ENCODE measurements around the gene DMRTA2. TPM values are rescaled to one million over a fixed set of nuclear protein-coding genes. Genes with fewer than 3 reads are reported as not detected.

Gene DMRTA2
- polyA plus RNA-seq, 6 donors from 2014 or later, result not detected

DNA sequence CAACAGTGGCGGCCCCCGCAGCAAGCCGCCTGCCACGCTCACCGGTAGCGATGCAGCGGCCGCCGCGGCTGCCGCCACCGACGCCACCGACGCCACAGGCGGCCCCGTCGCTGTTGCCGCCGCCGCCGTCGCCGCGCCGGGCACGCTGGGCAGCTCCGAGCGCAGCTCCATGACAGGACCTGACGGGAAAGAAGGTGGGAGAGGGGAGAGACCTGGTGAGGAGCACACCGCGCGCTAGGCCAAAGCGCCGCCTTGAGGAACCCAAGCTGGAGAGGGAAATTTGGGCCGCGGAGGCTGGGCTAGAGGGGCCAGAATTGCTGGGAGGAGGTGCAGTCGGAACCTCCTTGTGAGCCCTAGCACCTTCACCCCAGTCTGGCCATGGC lies 1.9 kb downstream of the DMRTA2 start:
- peaks cover 0 to 44% (median 11%) of the 10 kb centered on the region in 7 donors for H3K9me3 Mint-ChIP-seq

DNA sequence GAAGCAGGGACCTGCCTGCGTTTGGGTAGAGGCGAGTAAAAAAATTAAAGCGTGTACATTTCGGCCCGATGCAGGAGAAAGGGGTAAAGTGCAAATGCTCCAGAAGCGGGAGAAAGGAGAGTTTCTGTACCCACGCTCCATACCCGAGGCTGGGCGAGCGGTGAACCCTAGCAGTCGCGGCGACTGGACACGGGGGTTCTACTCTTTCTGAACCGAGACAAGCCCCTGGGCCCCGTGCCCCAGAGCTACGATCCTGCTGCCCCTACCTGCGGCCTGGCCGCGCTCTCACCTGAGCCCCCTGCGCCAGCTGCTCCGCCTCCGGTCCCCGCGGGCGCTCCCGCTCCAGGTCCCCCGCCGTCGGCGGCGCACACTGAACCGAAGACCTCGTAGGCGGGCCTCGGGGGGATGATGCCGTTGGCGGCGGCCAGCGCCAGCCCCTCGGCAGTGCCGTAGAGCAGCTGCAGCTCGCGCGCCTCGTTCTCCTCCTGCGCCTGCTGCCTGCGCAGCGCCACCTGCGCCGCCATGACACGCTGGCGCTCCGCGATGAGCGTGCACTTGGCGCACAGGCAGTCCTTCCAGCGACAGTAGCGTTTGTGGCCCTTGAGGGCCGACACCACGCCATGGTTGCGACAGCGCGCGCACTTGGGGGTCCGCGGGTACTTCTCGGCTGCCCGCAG lies 2.4 kb downstream of the DMRTA2 start:
- H3K4me1 Mint-ChIP-seq, result peaks cover 43 to 74% (median 67%) of the 10 kb centered on the region in 3 donors
- no peak for DNase-seq

More for the DNA sequence above, 1.9 kb downstream of the DMRTA2 start:
- Mint-ChIP-seq H3K4me3 (peak overlapping the region; percentile 50 to 83 (median 68)), H3K4me1 (peaks cover 43 to 72% (median 72%) of the 10 kb centered on the region in 3 donors), H3K36me3 (peaks cover 23 to 43% of the 10 kb centered on the region in 2 donors), H3K27me3 (peaks cover 67 to 88% (median 80%) of the 10 kb centered on the region in 3 donors), H3K27ac (peak overlapping the region in 5 of 6 donors; percentile 2 to 92 (median 88))
- no peak for DNase-seq
- no peak for ATAC-seq (ENCODE audit: low read depth in 2 of 2)

DNA sequence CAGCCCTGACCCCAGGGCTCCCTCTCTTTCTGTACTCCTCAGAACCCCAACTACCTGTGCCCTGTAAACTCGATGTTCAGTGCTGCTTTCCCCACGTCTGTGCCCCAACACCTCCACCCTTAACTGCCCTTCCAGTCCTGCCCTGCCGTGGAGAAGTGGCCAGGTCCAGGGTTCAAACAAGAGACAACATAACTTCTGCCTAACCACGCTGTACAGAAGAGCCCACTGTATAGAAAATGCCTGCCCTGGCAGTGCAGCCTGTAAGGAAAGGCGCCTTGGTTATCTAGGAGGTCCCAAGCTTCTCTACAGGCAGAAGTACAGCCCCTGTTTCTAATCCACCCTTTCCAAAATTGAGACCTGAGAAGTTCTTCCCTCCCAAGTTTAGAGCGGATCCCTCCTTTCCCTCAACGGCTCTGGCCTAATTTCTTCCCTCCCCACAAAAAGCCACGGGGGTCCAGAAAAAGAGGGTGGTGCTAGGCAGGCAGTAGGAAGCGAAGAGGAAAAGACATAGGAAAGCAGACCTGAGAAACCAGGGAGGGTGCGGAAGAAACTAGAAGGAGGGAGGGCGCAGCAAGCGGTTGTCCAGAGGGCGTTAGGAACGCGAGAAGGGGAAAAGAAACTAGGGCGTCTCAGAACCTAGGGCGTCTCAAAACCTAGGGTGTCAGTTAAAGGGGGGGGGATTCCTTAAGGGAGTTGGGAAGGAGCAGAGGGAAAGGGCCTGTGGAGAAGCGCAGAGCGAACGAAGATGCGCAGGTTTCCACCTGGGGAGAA lies 3.2 kb downstream of the DMRTA2 start:
- no peak for DNase-seq
- no peak for ATAC-seq (ENCODE audit: low read depth in 2 of 2)

More for the DNA sequence above, 2.4 kb downstream of the DMRTA2 start:
- Mint-ChIP-seq H3K27me3 (peaks cover 67 to 88% (median 78%) of the 10 kb centered on the region in 3 donors), H3K4me3 (peak overlapping the region; percentile 23 to 84 (median 72)), H3K9me3 (peaks cover 0 to 41% (median 11%) of the 10 kb centered on the region in 7 donors), H3K27ac (peak overlapping the region in 4 of 6 donors; percentile 60 to 96 (median 88)), H3K36me3 (peaks cover 23 to 43% of the 10 kb centered on the region in 2 donors)
- no peak for ATAC-seq (ENCODE audit: low read depth in 2 of 2)

DNA sequence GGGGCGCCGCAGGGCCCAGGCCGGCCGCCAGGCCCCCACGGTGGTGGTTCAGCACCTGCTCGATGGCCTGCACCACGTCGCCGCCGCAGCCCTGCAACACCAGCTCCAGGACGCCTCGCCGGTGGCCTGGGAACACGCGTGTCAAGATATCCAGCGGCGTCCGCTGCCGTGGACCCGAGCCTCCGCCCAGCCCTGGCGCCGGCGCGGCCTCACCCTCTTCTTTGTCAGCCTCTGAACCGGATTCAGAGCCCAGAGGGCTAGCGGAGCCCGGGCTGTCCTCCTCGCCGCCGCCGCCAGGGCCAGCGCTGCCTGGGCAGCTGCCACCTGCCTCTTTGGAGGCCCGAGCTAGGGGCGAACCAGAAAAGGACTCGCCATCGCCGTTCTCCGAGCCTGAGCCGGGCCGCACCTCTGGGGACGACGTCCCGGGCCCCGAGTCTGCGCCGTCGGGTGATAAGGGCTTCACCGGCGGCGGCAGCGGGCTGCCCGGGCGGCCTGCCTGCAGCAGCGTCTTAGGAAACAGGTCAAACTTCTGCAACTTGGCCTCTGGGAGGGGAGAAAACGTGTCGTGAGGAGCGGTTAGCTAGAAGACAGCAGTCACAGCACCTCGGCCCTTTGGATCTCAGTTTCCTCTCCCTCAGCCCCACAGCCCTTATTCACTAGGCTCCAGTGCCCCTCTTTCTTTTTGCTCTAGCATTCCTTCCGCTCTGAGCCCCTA lies 3.9 kb downstream of the DMRTA2 start:
- H3K9me3 Mint-ChIP-seq, result peaks cover 4 to 39% (median 9%) of the 10 kb centered on the region in 7 donors
- no peak for ATAC-seq (ENCODE audit: low read depth in 2 of 2)
- H3K36me3 Mint-ChIP-seq, result peaks cover 18 to 40% of the 10 kb centered on the region in 2 donors
- H3K4me1 Mint-ChIP-seq, result peaks cover 37 to 64% (median 54%) of the 10 kb centered on the region in 3 donors
- DNase-seq, result no peak
- H3K27me3 Mint-ChIP-seq, result peaks cover 64 to 88% (median 76%) of the 10 kb centered on the region in 3 donors
- H3K27ac Mint-ChIP-seq, result peak overlapping the region in 3 of 6 donors; percentile 60 to 95 (median 82)
- peak overlapping the region in 7 of 8 donors; percentile 45 to 87 (median 73) for H3K4me3 Mint-ChIP-seq

More for the DNA sequence above, 3.2 kb downstream of the DMRTA2 start:
- H3K27ac Mint-ChIP-seq, result peak overlapping the region in 4 of 6 donors; percentile 60 to 96 (median 88)
- H3K9me3 Mint-ChIP-seq, result peaks cover 0 to 41% (median 11%) of the 10 kb centered on the region in 7 donors
- H3K27me3 Mint-ChIP-seq, result peaks cover 63 to 88% (median 76%) of the 10 kb centered on the region in 3 donors
- peaks cover 43 to 71% (median 61%) of the 10 kb centered on the region in 3 donors for H3K4me1 Mint-ChIP-seq
- peaks cover 23 to 43% of the 10 kb centered on the region in 2 donors for H3K36me3 Mint-ChIP-seq
- peak overlapping the region; percentile 45 to 87 (median 74) for H3K4me3 Mint-ChIP-seq

DNA sequence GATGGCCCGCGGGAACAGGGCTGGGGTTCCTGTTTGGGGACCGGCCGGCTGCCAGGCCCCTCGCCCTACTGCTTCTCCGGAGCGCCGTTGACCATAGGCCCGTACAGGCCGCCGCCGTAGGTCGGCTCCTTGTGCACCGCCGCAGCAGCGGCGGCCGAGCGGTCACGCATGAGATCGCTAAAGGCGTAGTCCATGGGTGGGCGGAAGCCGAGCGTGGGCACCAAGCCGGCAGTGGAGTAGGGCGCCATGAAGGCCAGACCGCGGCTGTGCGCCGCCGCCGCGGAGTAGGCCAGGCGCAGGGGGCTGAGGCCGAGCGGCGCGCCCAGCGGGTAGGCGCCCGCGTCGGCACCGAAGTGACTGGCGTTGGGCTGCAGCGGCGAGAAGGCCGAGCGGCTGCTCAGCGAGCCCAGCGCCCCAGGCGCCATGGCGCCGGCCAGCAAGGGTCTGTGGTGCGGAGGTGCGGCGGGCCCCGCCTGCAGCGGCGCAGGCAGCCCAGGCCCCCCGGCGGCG lies 4.6 kb downstream of the DMRTA2 start:
- DNase-seq, result no peak
- peak overlapping the region; percentile 23 to 79 (median 58) for H3K4me3 Mint-ChIP-seq
- no peak overlapping the region for H3K27ac Mint-ChIP-seq

DNA sequence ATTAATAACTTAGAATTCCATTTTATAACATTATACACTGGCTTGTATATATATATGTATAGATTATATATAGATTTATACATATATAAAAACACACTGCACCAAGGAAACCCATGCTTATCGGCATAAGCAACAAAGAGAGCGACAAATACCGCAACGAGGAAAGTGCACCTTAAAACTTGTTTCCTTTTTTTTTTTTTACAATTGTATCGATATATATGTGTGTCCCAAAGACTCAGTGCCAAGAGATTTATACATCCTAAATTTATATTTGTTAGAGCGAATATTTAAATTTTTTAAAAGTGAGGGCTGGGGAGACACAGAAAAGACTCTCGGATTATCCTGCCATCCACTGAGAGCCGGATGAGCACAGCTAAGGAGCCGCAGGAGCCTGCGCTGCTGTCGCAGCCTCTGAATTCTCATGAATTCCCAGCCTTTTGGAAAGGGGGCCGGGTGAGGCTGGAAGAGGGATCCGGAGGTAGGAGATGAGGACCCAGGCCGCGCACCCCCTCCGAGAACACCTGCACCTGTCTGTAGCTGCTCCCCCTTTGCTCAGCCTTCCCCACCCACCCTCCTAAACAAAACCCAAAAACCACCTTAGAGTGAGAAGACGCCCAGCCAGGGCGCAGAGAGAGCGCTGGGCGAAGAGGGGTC lies 5.2 kb downstream of the DMRTA2 start:
- H3K4me3 Mint-ChIP-seq, result peak overlapping the region; percentile 23 to 79 (median 58)
- DNase-seq, result no peak
- peaks cover 27 to 52% (median 44%) of the 10 kb centered on the region in 3 donors for H3K4me1 Mint-ChIP-seq
- H3K27ac Mint-ChIP-seq, result peak overlapping the region in 2 of 6 donors; percentile 43 to 93
- peaks cover 6 to 38% (median 12%) of the 10 kb centered on the region in 7 donors for H3K9me3 Mint-ChIP-seq
- peaks cover 62 to 88% (median 76%) of the 10 kb centered on the region in 3 donors for H3K27me3 Mint-ChIP-seq
- H3K36me3 Mint-ChIP-seq, result peaks cover 15 to 41% of the 10 kb centered on the region in 2 donors
- ATAC-seq (ENCODE audit: low read depth in 2 of 2), result no peak

More for the DNA sequence above, 4.6 kb downstream of the DMRTA2 start:
- peaks cover 15 to 42% of the 10 kb centered on the region in 2 donors for H3K36me3 Mint-ChIP-seq
- H3K27me3 Mint-ChIP-seq, result peaks cover 62 to 88% (median 76%) of the 10 kb centered on the region in 3 donors
- peaks cover 30 to 58% (median 48%) of the 10 kb centered on the region in 3 donors for H3K4me1 Mint-ChIP-seq
- no peak for ATAC-seq (ENCODE audit: low read depth in 2 of 2)
- peaks cover 6 to 36% (median 9%) of the 10 kb centered on the region in 7 donors for H3K9me3 Mint-ChIP-seq

DNA sequence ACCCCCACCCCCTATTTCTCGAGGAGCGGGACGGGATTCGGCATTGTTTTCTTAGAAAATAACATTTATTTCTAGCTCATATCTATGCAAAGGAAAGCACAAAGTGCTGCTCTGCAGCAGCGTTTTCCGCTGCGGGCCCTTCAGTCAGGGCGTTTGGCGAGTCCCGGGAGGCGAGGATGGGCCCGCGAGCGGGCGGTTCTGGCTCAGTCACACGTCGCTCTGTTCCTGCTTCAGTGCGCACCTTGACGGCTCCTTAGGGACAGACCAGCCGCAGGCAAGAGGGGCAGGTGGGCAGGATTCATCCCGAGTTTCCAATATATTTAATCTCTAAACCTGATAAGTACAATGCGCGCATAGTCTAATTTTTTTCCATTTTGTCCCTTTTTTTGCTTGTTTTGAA lies 5.7 kb downstream of the DMRTA2 start:
- peaks cover 6 to 42% (median 15%) of the 10 kb centered on the region in 7 donors for H3K9me3 Mint-ChIP-seq
- ATAC-seq (ENCODE audit: low read depth in 2 of 2) (no peak), DNase-seq (no peak)
- peaks cover 63 to 88% (median 75%) of the 10 kb centered on the region in 3 donors for H3K27me3 Mint-ChIP-seq
- H3K27ac Mint-ChIP-seq, result peak overlapping the region in 3 of 6 donors; percentile 60 to 88 (median 74)
- peak overlapping the region in 5 of 8 donors; percentile 25 to 59 (median 42) for H3K4me3 Mint-ChIP-seq
- H3K36me3 Mint-ChIP-seq, result peaks cover 18 to 35% of the 10 kb centered on the region in 2 donors
- peaks cover 22 to 46% (median 38%) of the 10 kb centered on the region in 3 donors for H3K4me1 Mint-ChIP-seq

DNA sequence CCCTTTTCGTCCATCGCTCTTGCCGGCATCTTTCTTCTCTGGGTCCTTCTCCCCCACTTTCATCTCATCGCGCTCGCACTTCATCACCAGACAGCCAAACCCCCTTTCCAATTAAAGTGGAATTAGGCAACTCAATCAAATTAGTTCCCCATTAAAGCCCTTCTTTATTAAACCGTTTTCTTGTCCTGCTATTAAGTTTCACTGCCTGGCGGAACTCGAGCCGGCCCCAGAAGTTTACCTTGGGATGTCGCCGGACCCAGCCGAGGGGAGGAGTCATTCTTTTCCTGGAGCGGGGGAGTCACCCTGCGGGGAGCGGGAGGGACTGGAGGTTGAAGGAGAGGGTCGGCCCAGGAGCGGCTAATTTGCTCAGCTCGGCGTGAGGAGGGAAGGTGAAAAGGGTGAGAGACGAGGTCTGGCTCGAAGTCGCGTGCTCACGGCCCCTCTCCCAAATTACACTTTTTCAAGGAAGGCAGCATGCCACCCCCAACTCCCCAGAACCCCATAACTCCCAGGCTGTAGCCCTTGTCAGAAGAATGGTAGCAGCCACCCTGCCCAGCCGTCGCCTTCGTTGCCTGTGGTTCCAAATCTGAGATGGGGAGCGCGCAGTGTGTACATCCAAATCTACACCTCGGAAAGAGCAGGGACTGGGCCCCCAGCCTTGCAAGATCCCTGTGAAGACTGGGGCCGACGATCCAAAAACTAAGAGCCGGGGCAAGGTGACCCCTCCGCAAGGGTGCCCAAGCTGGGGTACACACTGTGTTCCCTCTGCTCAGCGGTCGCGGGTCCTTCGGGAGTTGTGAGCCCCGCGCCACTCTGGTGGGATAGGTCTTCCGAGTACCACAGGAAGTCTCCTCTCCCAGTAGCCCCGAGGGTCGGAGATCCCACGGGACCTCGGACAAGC lies 6.4 kb downstream of the DMRTA2 start:
- Mint-ChIP-seq H3K27ac (peak overlapping the region in 2 of 6 donors; percentile 61 to 87), H3K27me3 (peaks cover 59 to 84% (median 68%) of the 10 kb centered on the region in 3 donors), H3K4me3 (peak overlapping the region in 5 of 8 donors; percentile 15 to 72 (median 57)), H3K9me3 (peaks cover 6 to 39% (median 13%) of the 10 kb centered on the region in 7 donors), H3K4me1 (peaks cover 16 to 39% (median 31%) of the 10 kb centered on the region in 3 donors), H3K36me3 (peaks cover 15 to 28% of the 10 kb centered on the region in 2 donors)
- ATAC-seq (ENCODE audit: low read depth in 2 of 2), result no peak
- no peak for DNase-seq

DNA sequence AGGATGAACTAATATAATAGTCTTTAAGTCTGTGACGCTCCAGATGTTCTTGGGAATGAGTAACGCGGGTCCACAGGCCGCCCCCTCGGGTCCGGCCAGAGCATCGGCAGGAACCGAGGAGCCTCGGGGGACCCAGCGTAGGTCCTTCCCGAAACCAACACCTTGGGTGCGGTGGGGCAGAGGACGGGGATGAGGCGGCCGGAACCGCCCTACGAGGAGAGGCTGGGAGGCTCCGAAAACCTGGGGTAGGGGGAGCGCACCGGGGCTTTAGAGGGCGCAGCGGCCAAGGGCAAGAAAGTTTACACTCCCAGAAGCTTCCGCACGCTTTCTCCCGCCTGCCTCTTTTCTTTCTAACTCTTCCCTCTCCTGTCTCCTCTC lies 7.1 kb downstream of the DMRTA2 start:
- no peak overlapping the region for H3K27ac Mint-ChIP-seq
- peaks cover 58 to 81% (median 62%) of the 10 kb centered on the region in 3 donors for H3K27me3 Mint-ChIP-seq
- H3K36me3 Mint-ChIP-seq, result peaks cover 12 to 24% of the 10 kb centered on the region in 2 donors
- ATAC-seq (ENCODE audit: low read depth in 2 of 2) (no peak), DNase-seq (no peak)
- peak overlapping the region in 3 of 8 donors; percentile 15 to 72 (median 37) for H3K4me3 Mint-ChIP-seq
- peaks cover 11 to 35% (median 27%) of the 10 kb centered on the region in 3 donors for H3K4me1 Mint-ChIP-seq
- H3K9me3 Mint-ChIP-seq, result peaks cover 3 to 36% (median 13%) of the 10 kb centered on the region in 7 donors

DNA sequence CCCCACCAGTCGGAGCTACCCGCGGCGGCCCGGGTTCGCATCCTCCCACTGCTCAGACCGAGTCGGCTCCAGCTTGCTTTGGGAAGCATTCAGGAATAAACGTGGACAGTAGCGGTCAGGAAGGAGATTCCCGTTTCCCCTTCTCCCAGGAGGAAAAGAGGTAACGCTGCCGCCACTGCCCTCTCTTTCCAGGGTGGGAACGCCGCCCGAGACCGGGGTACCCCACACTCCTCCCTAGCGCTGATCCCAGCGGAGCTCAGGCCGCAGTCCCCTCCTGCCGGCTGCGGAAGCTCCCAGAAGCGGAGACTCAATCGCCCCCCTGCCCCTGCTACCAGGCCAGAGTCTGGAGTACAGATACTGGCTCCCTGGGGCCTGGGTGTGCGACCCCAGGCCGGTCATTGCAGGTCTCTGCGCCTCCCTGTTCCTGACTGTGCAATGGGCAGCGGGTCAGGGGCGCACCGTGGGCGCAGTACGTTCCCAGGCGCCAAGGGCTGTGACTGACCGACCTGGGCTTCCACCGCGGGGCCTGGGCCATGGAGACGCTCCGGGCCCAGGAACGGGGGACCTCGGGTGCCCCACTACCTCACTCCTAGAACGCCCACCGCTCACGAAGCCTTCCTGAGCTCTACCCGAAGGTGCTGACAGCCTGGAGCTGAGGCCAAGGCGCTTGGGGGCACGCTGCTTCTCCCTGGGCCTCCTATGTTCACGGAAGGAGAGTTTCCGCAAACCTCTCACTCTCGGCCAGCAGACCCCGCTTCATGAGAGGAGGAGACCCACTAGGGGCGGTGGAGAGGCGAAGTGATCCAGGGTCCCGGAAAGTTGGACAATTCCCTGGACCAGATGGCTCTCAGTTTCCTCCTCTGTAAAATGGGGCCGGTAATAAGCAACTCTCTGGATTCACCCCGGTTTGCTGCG lies 7.8 kb downstream of the DMRTA2 start:
- DNase-seq (no peak), ATAC-seq (ENCODE audit: low read depth in 2 of 2) (no peak)
- Mint-ChIP-seq H3K36me3 (peaks cover 12 to 22% of the 10 kb centered on the region in 2 donors), H3K9me3 (peaks cover 3 to 35% (median 13%) of the 10 kb centered on the region in 7 donors), H3K27me3 (peaks cover 60 to 85% (median 61%) of the 10 kb centered on the region in 3 donors), H3K27ac (peak overlapping the region in 1 of 6 donors; percentile 9), H3K4me3 (peak overlapping the region in 2 of 8 donors; percentile 37 to 64), H3K4me1 (peaks cover 10 to 33% (median 25%) of the 10 kb centered on the region in 3 donors)
